Measurements from ENCODE around the gene SMYD5.

GRCh38 chr2:73232403-73233153 is 18.5 kb downstream of the SMYD5 start:
- TF ChIP-seq, protein P1, sequence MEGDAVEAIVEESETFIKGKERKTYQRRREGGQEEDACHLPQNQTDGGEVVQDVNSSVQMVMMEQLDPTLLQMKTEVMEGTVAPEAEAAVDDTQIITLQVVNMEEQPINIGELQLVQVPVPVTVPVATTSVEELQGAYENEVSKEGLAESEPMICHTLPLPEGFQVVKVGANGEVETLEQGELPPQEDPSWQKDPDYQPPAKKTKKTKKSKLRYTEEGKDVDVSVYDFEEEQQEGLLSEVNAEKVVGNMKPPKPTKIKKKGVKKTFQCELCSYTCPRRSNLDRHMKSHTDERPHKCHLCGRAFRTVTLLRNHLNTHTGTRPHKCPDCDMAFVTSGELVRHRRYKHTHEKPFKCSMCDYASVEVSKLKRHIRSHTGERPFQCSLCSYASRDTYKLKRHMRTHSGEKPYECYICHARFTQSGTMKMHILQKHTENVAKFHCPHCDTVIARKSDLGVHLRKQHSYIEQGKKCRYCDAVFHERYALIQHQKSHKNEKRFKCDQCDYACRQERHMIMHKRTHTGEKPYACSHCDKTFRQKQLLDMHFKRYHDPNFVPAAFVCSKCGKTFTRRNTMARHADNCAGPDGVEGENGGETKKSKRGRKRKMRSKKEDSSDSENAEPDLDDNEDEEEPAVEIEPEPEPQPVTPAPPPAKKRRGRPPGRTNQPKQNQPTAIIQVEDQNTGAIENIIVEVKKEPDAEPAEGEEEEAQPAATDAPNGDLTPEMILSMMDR (IDR thresholded peaks at IDR 0.05) = no peak
- TF ChIP-seq POLR2A (IDR thresholded peaks at IDR 0.05) = no peak
